Measurements from ENCODE around the gene ZKSCAN8. TPM values are rescaled to one million over a fixed set of nuclear protein-coding genes. Genes with fewer than 3 reads are reported as not detected.
A peak's percentile ranks its signal among the peaks of the same experiment; 100 is the strongest.

The ZKSCAN8 gene
- polyA plus RNA-seq, 1 donor (not counting 4 experiments of a cell fraction or from before 2014, with no cell fraction given) = 6.4 TPM

DNA sequence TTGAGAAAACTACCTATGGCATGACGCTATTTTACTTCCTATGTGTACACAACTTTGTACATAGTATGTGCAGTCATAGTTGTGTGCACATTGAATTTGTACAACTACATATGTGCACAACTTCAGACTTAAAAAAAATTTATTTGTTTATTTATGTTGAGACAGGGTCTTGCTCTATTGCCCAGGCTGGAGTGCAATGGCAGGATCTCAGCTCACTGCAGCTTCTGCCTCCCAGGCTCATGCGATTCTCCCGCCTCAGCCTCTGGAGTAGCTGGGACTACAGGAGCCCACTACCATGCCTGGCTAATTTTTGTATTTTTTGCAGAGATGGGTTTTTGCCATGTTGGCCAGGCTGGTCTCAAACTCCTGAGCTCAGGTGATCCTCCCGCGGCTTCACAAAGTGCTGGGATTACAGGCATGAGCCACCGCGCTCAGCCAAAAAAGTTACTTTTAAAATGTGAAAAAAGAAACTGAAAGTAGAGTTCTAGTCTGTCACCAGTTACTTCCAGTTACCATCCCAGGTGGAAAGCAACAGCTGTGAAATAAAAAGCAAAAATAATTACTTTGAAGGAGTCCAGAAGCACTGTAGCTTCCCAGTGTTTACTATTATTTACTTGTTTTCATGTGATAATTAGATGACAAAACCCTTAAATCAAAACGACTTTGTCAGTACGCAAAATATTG is 1.7 kb upstream of the ZKSCAN8 start:
- no peak overlapping the region for H3K27ac ChIP-seq (ENCODE audit: control insufficient read depth, insufficient read depth, low read length)

GRCh38 chr6:28140616-28141015 is 1.1 kb upstream of the ZKSCAN8 start:
- Histone ChIP-seq H3K36me3 (ENCODE audit: control insufficient read depth in 2 of 2, extremely low read depth in 1 of 2, insufficient read depth in 2 of 2, low read length in 2 of 2) (peaks cover 0 to 2% of the 10 kb centered on the region in 2 experiments), H3K9me3 (ENCODE audit: control insufficient read depth, low read depth, low read length) (no peaks in the 10 kb centered on the region), H3K27ac (ENCODE audit: control insufficient read depth, insufficient read depth, low read length) (no peak overlapping the region), H3K9me1 (ENCODE audit: control insufficient read depth, extremely low read depth, insufficient read depth, low read length) (no peaks in the 10 kb centered on the region), H3K4me1 (ENCODE audit: control insufficient read depth, extremely low read depth, insufficient read depth, low read length) (peaks cover 15% of the 10 kb centered on the region), H3K4me3 (ENCODE audit: control insufficient read depth in 2 of 3, extremely low read depth in 1 of 3, insufficient read depth in 2 of 3, low read depth in 1 of 3, low read length in 3 of 3) (no peak overlapping the region), H3K4me2 (ENCODE audit: control insufficient read depth, extremely low read depth, insufficient read depth, low read depth, low read length) (peak overlapping the region; percentile 55), H3K9ac (ENCODE audit: control insufficient read depth, extremely low read depth, insufficient read depth, low read length) (no peak overlapping the region), H3K27me3 (ENCODE audit: control insufficient read depth, extremely low read depth, insufficient read depth, low read length) (no peaks in the 10 kb centered on the region), H4K20me1 (ENCODE audit: control insufficient read depth, extremely low read depth, insufficient read depth, low read length) (no peaks in the 10 kb centered on the region), H2AFZ (ENCODE audit: control insufficient read depth, low read length) (no peak overlapping the region), H3K79me2 (ENCODE audit: control insufficient read depth, insufficient read depth, low read length) (peaks cover 40% of the 10 kb centered on the region)
- DNase-seq (ENCODE audit: low read depth, low spot score) (no peak), FAIRE-seq (no peak)
- dilution Hi-C loops (cut with MboI; ENCODE audit: extremely low pct_ligation_motif_present, low sequenced_read_pairs) = no loop called here
- TF ChIP-seq CTCF (optimal IDR thresholded peaks at IDR 0.05 in 1 of 3, IDR thresholded peaks at IDR 0.05 in 1 of 3, conservative IDR thresholded peaks at IDR 0.05 in 1 of 3; ENCODE audit: extremely low read depth in 1 of 3, insufficient read depth in 2 of 3, low read length in 3 of 3) (no peak), EZH2 (IDR thresholded peaks at IDR 0.05; ENCODE audit: low read length) (no peak)

More for the DNA sequence above, 1.7 kb upstream of the ZKSCAN8 start:
- no peaks in the 10 kb centered on the region for H3K27me3 ChIP-seq (ENCODE audit: control insufficient read depth, extremely low read depth, insufficient read depth, low read length)
- H3K4me3 ChIP-seq (ENCODE audit: control insufficient read depth in 2 of 3, extremely low read depth in 1 of 3, insufficient read depth in 2 of 3, low read depth in 1 of 3, low read length in 3 of 3) = no peak overlapping the region
- no peak overlapping the region for H2AFZ ChIP-seq (ENCODE audit: control insufficient read depth, low read length)
- no peak for TF ChIP-seq EZH2 (IDR thresholded peaks at IDR 0.05; ENCODE audit: low read length)
- no peak for TF ChIP-seq CTCF (optimal IDR thresholded peaks at IDR 0.05 in 1 of 3, IDR thresholded peaks at IDR 0.05 in 1 of 3, conservative IDR thresholded peaks at IDR 0.05 in 1 of 3; ENCODE audit: extremely low read depth in 1 of 3, insufficient read depth in 2 of 3, low read length in 3 of 3)
- no peaks in the 10 kb centered on the region for H3K9me1 ChIP-seq (ENCODE audit: control insufficient read depth, extremely low read depth, insufficient read depth, low read length)
- no peaks in the 10 kb centered on the region for H4K20me1 ChIP-seq (ENCODE audit: control insufficient read depth, extremely low read depth, insufficient read depth, low read length)
- peaks cover 40% of the 10 kb centered on the region for H3K79me2 ChIP-seq (ENCODE audit: control insufficient read depth, insufficient read depth, low read length)
- peak overlapping the region; percentile 55 for H3K4me2 ChIP-seq (ENCODE audit: control insufficient read depth, extremely low read depth, insufficient read depth, low read depth, low read length)
- dilution Hi-C loops (cut with MboI; ENCODE audit: extremely low pct_ligation_motif_present, low sequenced_read_pairs) = no loop called here
- DNase-seq (ENCODE audit: low read depth, low spot score) = no peak
- H3K36me3 ChIP-seq (ENCODE audit: control insufficient read depth in 2 of 2, extremely low read depth in 1 of 2, insufficient read depth in 2 of 2, low read length in 2 of 2) = no peaks in the 10 kb centered on the region
- no peaks in the 10 kb centered on the region for H3K9me3 ChIP-seq (ENCODE audit: control insufficient read depth, low read depth, low read length)
- no peak for FAIRE-seq
- H3K4me1 ChIP-seq (ENCODE audit: control insufficient read depth, extremely low read depth, insufficient read depth, low read length) = peaks cover 20% of the 10 kb centered on the region
- H3K9ac ChIP-seq (ENCODE audit: control insufficient read depth, extremely low read depth, insufficient read depth, low read length) = no peak overlapping the region
